Stimulated activated CD8-positive, alpha-beta memory T cell treated with anti-CD3 and anti-CD28 coated beads, Interleukin-7, amount 100 ng/mL, for 48 hours (primary cell): ENCODE data around the gene FAM120B.
A peak's percentile ranks its signal among the peaks of the same experiment; 100 is the strongest.
"Not testable (repeated sequence)": the region's sequence is repeated elsewhere in the genome, so short reads cannot be mapped to it uniquely, and the experiment has no call there.

ENCODE experiments used
- DNase-seq, 2 donors: peaks; one replicate each; pipeline ENCODE4 v3.0.0-alpha.2; 2020; ENCODE audit warnings: low read depth in 1 of 2; ENCODE audit errors: extremely low read depth in 1 of 2

The FAM120B gene

GRCh38 chr6:170378502-170378901 is 71.9 kb downstream of the FAM120B start:
- peak; percentile 1 to 15 for DNase-seq

GRCh38 chr6:170381562-170381961 is 75.0 kb downstream of the FAM120B start:
- DNase-seq = no peak

- no peak for DNase-seq
Observed at GRCh38 chr6:170383466-170384035, 77.0 kb downstream of the FAM120B start.

- DNase-seq = no peak
Observed at GRCh38 chr6:170385506-170385905, 78.9 kb downstream of the FAM120B start.

- DNase-seq = no peak
Observed at GRCh38 chr6:170388113-170388512, 81.6 kb downstream of the FAM120B start.

DNA sequence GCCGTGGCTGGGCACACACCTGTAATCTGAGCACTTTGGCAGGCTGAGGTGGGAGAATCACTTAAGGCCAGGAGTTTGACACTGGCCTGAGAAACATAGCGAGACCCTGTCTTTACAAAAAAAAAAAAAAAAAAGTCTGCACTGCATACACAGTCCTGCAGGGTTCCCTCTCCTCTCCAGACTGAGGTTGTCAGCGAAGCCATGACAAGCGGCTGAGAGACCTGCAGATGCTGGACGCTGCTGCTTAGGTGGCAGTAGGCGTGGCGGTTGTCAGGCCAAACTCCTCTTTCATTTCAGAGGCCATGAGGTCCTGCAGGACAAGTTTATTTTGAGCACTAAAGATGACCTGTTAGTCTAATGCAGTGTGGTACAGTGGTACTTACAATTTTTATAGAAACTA is 86.5 kb downstream of the FAM120B start:
- DNase-seq = no peak

DNA sequence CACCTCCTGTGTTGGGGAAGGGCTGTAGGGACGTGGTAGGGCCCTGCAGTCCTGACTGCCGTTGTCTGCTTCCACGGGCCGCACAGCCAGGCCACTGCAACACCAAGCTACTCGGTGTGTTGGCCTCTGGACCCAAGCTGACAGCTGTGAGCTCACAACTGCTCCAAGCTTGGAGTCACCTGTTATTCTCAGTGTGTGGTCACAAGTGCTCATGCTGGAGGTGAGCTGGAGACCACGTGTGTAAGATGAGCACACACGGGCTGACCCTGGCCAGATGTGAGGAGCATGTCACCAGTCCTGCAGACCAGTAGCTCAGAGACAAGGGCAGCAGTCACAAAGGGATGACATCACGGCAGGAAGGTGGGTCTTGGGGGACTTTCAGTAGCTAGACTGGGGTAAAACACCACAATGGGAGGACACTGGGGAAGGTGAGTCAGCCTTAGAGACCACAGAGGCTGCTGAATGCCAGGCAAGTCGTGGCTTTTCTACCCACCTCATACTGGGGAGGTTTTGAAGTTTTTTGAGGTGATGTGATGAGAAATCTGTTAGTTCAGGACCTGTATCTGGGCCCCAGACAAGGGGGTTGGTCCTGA is 87.3 kb downstream of the FAM120B start:
- DNase-seq = peak; percentile 31 to 71

DNA sequence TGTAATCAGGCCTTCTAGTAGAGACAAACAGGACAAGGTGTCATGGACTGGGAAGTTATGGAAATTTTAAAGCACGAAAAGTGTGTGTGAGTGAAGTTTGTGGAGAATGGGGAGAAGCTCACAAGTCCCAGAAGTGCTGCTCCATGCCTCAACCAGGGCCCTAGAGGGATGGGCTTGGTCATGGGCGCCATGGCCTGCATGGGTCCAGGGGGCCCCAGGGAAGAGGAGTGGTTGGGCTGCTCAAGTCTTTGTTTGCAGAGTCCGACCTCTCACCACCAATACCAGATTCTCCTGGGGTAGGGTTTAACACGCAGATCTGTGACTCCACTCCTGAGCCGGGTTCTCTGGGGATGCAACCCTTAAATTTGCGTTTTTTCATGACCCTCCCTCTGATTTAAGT is 88.4 kb downstream of the FAM120B start:
- no peak for DNase-seq

DNA sequence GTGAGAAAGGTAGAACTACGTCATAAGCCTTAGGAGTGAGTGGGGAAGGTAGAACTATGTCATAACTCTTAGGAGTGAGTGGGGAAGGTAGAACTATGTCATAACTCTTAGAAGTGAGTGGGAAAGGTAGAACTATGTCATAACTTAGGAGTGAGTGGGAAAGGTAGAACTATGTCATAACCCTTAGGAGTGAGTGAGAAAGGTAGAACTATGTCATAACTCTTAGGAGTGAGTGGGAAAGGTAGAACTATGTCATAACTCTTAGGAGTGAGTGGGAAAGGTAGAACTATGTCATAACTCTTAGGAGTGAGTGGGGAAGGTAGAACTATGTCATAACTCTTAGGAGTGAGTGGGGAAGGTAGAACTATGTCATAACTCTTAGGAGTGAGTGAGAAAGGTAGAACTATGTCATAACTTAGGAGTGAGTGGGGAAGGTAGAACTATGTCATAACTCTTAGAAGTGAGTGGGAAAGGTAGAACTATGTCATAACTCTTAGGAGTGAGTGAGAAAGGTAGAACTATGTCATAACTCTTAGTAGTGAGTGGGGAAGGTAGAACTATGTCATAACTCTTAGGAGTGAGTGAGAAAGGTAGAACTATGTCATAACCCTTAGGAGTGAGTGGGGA is 92.3 kb downstream of the FAM120B start:
- DNase-seq = not testable (repeated sequence)

GRCh38 chr6:170399955-170400558 is 93.5 kb downstream of the FAM120B start:
- DNase-seq = not testable (repeated sequence)

- DNase-seq = no peak
Observed at GRCh38 chr6:170402318-170403040, 95.9 kb downstream of the FAM120B start.

DNA sequence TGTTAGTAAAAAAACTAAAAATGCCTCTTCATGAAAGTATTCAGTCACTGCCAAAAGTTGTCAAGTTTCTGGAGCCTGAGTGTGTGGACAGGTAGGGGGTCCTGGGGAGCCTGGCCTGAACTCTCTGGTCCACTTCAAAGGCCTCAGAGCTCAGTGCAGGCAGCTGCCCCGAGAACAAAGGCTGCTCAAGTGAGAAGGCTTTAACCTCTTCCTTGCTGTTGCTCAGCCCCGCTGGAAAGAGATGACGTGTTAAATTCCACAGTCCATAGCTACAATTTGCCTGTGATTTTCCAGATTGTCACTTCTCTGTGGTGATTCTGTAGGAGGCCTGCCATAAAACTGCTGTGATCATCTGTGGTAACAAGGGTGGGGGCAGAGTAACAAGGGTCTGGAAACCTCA is 96.9 kb downstream of the FAM120B start:
- DNase-seq = no peak

DNA sequence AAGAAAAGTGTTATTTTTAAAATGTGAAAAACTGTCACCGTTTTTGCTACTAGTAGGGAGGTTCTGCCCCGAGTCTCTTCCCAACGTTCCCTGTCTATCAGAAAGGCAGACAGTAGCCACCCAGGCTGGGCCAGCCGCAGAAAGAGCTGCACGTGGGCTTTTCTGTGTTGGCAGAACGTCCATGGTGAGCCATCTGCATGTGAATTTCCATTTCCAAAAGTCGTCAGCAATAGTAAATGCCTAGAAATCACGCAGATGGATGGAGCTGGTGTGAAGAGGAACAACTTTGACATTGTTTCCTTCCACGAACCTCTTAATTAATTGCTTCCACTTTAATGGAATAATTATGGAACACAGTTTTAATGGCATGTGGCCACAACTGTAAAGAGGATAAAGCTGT is 97.5 kb downstream of the FAM120B start:
- DNase-seq = no peak

DNA sequence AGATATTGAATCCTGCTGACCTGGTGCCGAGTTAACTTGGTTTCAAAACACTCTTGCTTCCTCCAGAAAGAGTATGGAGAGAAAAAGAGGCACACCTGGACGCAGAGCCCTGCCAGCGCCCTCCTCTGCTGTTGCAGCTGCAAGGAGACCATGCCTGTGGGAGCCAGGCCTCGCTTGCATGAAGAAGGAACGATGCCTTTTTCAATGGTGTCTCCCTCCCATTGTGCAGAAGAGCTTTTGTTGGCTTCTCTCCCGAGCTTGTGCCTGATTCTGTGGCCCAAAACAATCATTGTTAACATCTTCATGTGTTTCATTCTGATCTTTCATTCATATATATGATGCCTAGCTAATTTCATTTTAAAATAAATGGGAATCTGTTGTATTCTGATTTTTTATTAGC is 98.1 kb downstream of the FAM120B start:
- no peak for DNase-seq

- no peak for DNase-seq
Observed at GRCh38 chr6:170405311-170405975, 98.9 kb downstream of the FAM120B start.

GRCh38 chr6:170407200-170407599 is 100.6 kb downstream of the FAM120B start:
- DNase-seq = no peak

DNA sequence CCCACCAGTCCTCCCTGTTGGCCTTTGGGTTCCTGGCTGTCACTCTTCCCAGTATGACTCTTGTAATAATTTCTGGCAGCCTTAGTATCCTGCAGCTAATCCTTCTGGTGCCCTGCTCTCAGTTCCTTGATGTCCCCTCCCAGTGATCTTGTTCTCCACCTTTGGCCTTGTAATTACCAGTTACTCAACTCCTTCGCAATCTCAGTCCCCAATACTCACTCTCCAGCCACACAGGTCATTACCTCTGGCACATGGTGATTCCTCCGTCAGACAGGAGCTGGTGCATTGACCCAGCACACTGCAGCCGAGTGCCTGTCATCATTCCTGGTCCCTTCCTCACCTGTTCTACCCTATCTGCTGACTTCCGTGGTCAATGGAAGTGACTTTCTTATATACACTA is 101.4 kb downstream of the FAM120B start:
- DNase-seq = no peak

DNA sequence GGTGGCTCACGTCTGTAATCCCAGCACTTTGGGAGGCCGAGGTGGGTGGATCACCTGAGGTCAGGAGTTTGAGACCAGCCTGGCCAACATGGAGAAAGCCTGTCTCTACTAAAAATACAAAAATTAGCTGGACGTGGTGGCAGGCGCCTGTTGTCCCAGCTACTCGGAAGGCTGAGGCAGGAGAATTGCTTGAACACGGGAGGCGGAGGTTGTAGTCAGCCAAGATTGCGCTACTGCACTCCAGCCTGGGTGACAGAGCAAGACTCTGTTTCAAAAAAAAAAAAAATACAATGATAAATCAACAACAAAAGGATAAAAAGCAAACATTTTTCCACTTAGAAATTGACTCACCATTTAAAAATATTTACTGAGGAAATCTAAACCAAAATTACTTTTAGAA is 103.2 kb downstream of the FAM120B start:
- DNase-seq = not testable (repeated sequence)

GRCh38 chr6:170410241-170410640 is 103.7 kb downstream of the FAM120B start:
- DNase-seq = no peak

GRCh38 chr6:170415318-170415717 is 108.8 kb downstream of the FAM120B start:
- DNase-seq = no peak

GRCh38 chr6:170416303-170416702 is 109.7 kb downstream of the FAM120B start:
- no peak for DNase-seq
